Mesenchymal stem cell (in vitro differentiated cells and primary cell): ENCODE measurements around the gene ANGPTL2.

Experiments
- DNase-seq: peaks from one replicate; pipeline ENCODE4 v3.0.0-alpha.2; 2013
- H2AFZ ChIP-seq: one replicate; pipeline ENCODE4 v1.6.1; 2013; ENCODE audit warnings: low read depth, mild to moderate bottlenecking, control low read depth, inconsistent platforms, low read length, moderate library complexity
- H2AK5ac ChIP-seq: 2 replicates; pipeline ENCODE4 v1.6.1; 2013; ENCODE audit warnings: low read length, moderate library complexity, mild to moderate bottlenecking, inconsistent platforms; ENCODE audit not compliant: severe bottlenecking
- H2BK120ac ChIP-seq: one replicate; pipeline ENCODE4 v1.6.1; 2013; ENCODE audit warnings: low read depth, mild to moderate bottlenecking, inconsistent platforms, low read length, moderate library complexity
- H2BK12ac ChIP-seq, 2 experiments: one replicate each; pipeline ENCODE4 v1.6.1; 2013; ENCODE audit warnings: inconsistent platforms in 2 of 2, low read length in 2 of 2, mild to moderate bottlenecking in 2 of 2, moderate library complexity in 2 of 2, control low read depth in 1 of 2
- H2BK15ac ChIP-seq: one replicate; pipeline ENCODE4 v1.6.1; 2013; ENCODE audit warnings: mild to moderate bottlenecking, low read depth, inconsistent platforms; ENCODE audit not compliant: poor library complexity, severe bottlenecking
- H2BK5ac ChIP-seq: 2 replicates; pipeline ENCODE4 v1.6.1; 2013; ENCODE audit warnings: low read depth, mild to moderate bottlenecking, low read length, control low read depth, inconsistent platforms; ENCODE audit not compliant: poor library complexity, severe bottlenecking
- H3K14ac ChIP-seq, 2 experiments: one replicate each; pipeline ENCODE4 v1.6.1; 2013; ENCODE audit warnings: inconsistent platforms in 2 of 2, low read length in 2 of 2, control low read depth in 1 of 2, mild to moderate bottlenecking in 1 of 2, moderate library complexity in 1 of 2
- H3K18ac ChIP-seq, 2 experiments: one replicate each; pipeline ENCODE4 v1.6.1; 2013; ENCODE audit warnings: inconsistent platforms in 2 of 2, low read length in 2 of 2, control low read depth in 1 of 2, low read depth in 1 of 2, mild to moderate bottlenecking in 1 of 2
- H3K23ac ChIP-seq, 2 experiments: one replicate each; pipeline ENCODE4 v1.6.1; 2013; ENCODE audit warnings: inconsistent platforms in 2 of 2, low read length in 2 of 2, mild to moderate bottlenecking in 2 of 2, moderate library complexity in 2 of 2, control low read depth in 1 of 2
- H3K27ac ChIP-seq: 2 replicates; pipeline ENCODE4 v1.5.1; 2013; ENCODE audit warnings: mild to moderate bottlenecking, moderate library complexity, low read length, control low read depth, inconsistent platforms; ENCODE audit not compliant: poor library complexity, severe bottlenecking
- H3K27me3 ChIP-seq, 2 experiments: 2 replicates each; pipeline versions ENCODE4 v1.6.1 to v1.7.0; 2013; ENCODE audit warnings: low read length in 2 of 2, mild to moderate bottlenecking in 2 of 2, moderate library complexity in 2 of 2, control low read depth in 1 of 2, inconsistent platforms in 1 of 2; ENCODE audit not compliant: control insufficient read depth in 1 of 2, insufficient read depth in 1 of 2
- H3K36me3 ChIP-seq, 2 experiments: 2 replicates each; pipeline versions ENCODE4 v1.6.1 to v1.7.0; 2013; ENCODE audit warnings: low read length in 2 of 2, control low read depth in 1 of 2, inconsistent platforms in 1 of 2, low read depth in 1 of 2, mild to moderate bottlenecking in 1 of 2; ENCODE audit not compliant: insufficient read depth in 2 of 2, control insufficient read depth in 1 of 2
- H3K4ac ChIP-seq, 2 experiments: one replicate each; pipeline ENCODE4 v1.6.1; 2013; ENCODE audit warnings: inconsistent platforms in 2 of 2, low read length in 2 of 2, mild to moderate bottlenecking in 2 of 2, moderate library complexity in 2 of 2, control low read depth in 1 of 2, low read depth in 1 of 2
- H3K4me1 ChIP-seq: 2 replicates; pipeline ENCODE4 v1.6.1; 2013; ENCODE audit warnings: low read depth, low read length, control low read depth; ENCODE audit not compliant: control insufficient read depth, insufficient read depth
- H3K4me2 ChIP-seq: 2 replicates; pipeline ENCODE4 v1.6.1; 2013; ENCODE audit warnings: low read length, mild to moderate bottlenecking, inconsistent platforms; ENCODE audit not compliant: poor library complexity, severe bottlenecking
- H3K4me3 ChIP-seq, 2 experiments: 2 replicates each; pipeline versions ENCODE4 v1.5.1 to v1.7.0; 2013; ENCODE audit warnings: low read length in 2 of 2, mild to moderate bottlenecking in 2 of 2, control low read depth in 1 of 2, low read depth in 1 of 2; ENCODE audit not compliant: insufficient read depth in 1 of 2
- H3K79me1 ChIP-seq: replicated peaks from 2 replicates; pipeline ENCODE4 v1.6.1; 2013; ENCODE audit warnings: mild to moderate bottlenecking, control low read depth, low read length, inconsistent platforms; ENCODE audit not compliant: poor library complexity, severe bottlenecking
- H3K9ac ChIP-seq: 2 replicates; pipeline ENCODE4 v1.7.0; 2013; ENCODE audit warnings: mild to moderate bottlenecking, low read length, moderate library complexity
- H3K9me3 ChIP-seq: 2 replicates; pipeline ENCODE4 v1.7.0; 2013; ENCODE audit warnings: mild to moderate bottlenecking, low read length; ENCODE audit not compliant: control insufficient read depth
- H4K8ac ChIP-seq: one replicate; pipeline ENCODE4 v1.6.1; 2013; ENCODE audit warnings: inconsistent platforms, mild to moderate bottlenecking, low read length, moderate library complexity
- H4K91ac ChIP-seq: one replicate; pipeline ENCODE4 v1.6.1; 2013; ENCODE audit warnings: mild to moderate bottlenecking, low read length, inconsistent platforms
- WGBS: methylation state at CpG from one replicate; pipeline ENCODE4 v1.1.7; 2013; ENCODE audit warnings: mixed read lengths; 5-methylcytosine and 5-hydroxymethylcytosine counted together

ANGPTL2 gene

DNA sequence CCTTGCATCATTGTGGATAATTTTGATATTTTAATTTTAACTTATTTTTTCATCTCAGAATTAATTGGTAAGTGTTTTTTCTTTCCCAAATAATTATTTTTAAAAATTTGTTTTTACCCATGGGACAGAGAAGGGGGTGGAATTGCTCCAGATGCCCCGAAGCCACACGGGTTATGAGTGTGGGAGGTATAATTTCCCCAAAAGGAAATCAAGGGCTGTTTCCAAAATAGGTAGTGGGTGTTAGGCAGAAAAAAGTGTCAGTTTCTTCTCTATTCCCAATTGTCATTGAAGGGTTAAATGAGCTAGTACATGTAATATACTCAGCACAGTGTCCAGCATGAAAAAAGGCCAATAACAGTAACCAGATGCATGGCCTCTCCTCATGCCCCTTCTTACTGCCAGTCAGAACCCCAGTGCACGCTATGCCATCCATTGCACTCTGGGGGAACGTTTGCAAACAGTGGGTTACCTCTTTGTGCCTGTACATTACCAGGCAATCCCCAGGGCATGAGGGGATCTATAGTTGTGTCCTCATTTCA, 36.4 kb upstream of the ANGPTL2 start:
- H2BK5ac ChIP-seq: no peak overlapping the region
- H3K9ac ChIP-seq: peak overlapping the region; percentile 70
- DNase-seq: no peak
- H2AFZ ChIP-seq: no peak overlapping the region
- 75% methylated on average over 4 of the region's 4 CpGs for WGBS
- no peak overlapping the region for H3K14ac ChIP-seq
- no peaks in the 10 kb centered on the region for H3K79me1 ChIP-seq
- peaks cover 0 to 8% of the 10 kb centered on the region in 2 experiments for H3K27me3 ChIP-seq
- H3K4me1 ChIP-seq: peaks cover 16% of the 10 kb centered on the region
- H3K27ac ChIP-seq: peak overlapping the region; percentile 30
- H2BK15ac ChIP-seq: peak overlapping the region; percentile 38
- no peak overlapping the region for H3K23ac ChIP-seq
- H3K4me3 ChIP-seq: no peak overlapping the region
- H2BK120ac ChIP-seq: no peak overlapping the region
- peak overlapping the region; percentile 40 to 81 for H2BK12ac ChIP-seq
- no peak overlapping the region for H4K91ac ChIP-seq
- H3K9me3 ChIP-seq: no peaks in the 10 kb centered on the region
- peak overlapping the region; percentile 67 to 70 for H3K18ac ChIP-seq
- H3K4ac ChIP-seq: peak overlapping the region in 1 of 2 experiments; percentile 62
- H3K36me3 ChIP-seq: no peaks in the 10 kb centered on the region
- H4K8ac ChIP-seq: peak overlapping the region; percentile 83
- H2AK5ac ChIP-seq: no peak overlapping the region
- H3K4me2 ChIP-seq: no peak overlapping the region

DNA sequence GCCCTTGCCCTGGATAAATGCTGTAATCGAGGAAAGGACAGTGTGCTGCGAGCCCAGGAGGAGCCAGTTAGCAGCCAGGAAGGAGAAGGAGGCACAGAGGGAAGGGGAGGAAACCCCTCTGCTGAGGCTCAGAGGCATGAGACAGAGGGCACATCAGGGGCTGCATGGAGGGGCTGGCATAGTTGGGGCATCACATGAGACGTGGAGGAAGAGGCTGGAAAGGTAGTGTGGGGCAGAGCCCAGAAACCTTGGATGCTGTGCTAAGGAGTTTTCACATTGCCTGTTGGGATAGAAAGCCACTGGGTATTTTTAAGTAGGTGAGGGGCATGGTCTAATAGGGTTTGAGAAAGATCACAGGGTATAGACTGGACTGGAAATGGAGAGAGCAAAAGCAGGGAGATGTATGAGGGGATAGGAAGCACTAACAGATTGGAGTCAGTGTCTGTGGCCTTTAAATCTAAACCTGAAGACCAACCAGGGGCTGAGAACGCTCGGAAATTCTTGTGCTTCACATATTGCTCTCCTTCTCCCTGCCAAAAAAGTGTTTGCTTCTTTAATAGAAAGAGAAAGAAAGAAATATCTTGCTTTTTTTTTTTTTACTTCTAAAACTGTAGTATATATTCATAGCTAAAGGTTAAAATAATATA, 33.0 kb upstream of the ANGPTL2 start:
- Histone ChIP-seq H2BK12ac (no peak overlapping the region), H3K79me1 (no peaks in the 10 kb centered on the region), H3K27me3 (peaks cover 0 to 13% of the 10 kb centered on the region in 2 experiments), H2AFZ (no peak overlapping the region), H3K4me3 (peak overlapping the region in 1 of 2 experiments; percentile 54), H3K4me2 (no peak overlapping the region), H3K23ac (no peak overlapping the region), H4K8ac (no peak overlapping the region), H4K91ac (no peak overlapping the region), H3K4me1 (peaks cover 11% of the 10 kb centered on the region), H3K4ac (no peak overlapping the region), H3K36me3 (no peaks in the 10 kb centered on the region), H3K18ac (peak overlapping the region; percentile 11 to 30), H2BK15ac (peak overlapping the region; percentile 79), H2BK5ac (no peak overlapping the region), H3K27ac (no peak overlapping the region), H2AK5ac (no peak overlapping the region), H3K14ac (peak overlapping the region in 1 of 2 experiments; percentile 86), H3K9ac (peak overlapping the region; percentile 69), H2BK120ac (no peak overlapping the region), H3K9me3 (no peaks in the 10 kb centered on the region)
- 89% methylated on average over 3 of the region's 5 CpGs for WGBS
- no peak for DNase-seq

DNA sequence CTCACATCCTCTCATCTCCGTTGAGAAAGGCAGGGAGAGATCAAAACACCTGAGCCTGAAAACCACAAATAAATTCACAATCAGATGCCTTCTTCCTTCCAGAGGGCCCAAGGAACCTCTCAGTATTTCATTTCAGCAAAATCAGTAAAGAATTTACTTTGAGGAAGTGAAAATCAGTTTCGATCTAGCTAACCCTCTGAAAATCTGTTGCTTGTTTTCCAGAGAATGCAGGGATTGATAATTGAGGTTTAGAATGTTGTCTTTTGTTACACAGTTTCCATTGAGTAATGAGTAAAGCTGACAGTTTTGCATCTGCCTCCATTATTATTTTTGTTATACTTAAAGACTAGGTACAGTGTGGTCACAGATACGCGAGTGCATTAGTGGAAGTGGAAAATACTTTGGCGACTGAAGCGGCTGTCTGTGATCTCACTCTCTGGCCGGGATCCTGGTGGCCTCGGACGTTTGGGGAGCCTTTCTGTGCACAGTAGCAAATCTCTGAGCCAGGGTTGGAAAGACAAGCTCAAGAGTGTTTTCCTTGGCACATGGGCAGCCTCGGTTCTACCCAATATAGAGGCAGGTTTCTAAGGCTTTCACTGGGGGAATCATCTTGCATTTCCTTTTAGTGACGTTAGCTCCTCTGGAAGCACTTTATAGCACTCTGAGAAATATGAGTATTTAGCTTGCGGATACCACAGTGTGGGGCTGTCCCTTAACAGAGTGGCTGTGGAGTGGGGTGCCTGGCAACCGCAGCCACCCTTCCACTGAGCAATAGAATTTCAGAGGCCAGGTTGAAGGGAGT, 32.2 kb upstream of the ANGPTL2 start:
- Histone ChIP-seq H2BK5ac (no peak overlapping the region), H2AK5ac (no peak overlapping the region), H3K4me1 (peaks cover 9% of the 10 kb centered on the region), H3K9ac (peak overlapping the region; percentile 69), H3K27ac (no peak overlapping the region), H3K4me3 (peak overlapping the region in 1 of 2 experiments; percentile 54), H3K9me3 (no peaks in the 10 kb centered on the region), H3K27me3 (peaks cover 0 to 13% of the 10 kb centered on the region in 2 experiments), H4K8ac (no peak overlapping the region), H3K18ac (no peak overlapping the region), H3K36me3 (no peaks in the 10 kb centered on the region), H2BK15ac (no peak overlapping the region), H4K91ac (no peak overlapping the region), H2BK12ac (no peak overlapping the region), H3K14ac (no peak overlapping the region), H2AFZ (no peak overlapping the region), H3K23ac (no peak overlapping the region), H2BK120ac (no peak overlapping the region), H3K4ac (no peak overlapping the region), H3K4me2 (no peak overlapping the region), H3K79me1 (no peaks in the 10 kb centered on the region)
- WGBS: 91% methylated on average over 13 of the region's 13 CpGs
- no peak for DNase-seq

DNA sequence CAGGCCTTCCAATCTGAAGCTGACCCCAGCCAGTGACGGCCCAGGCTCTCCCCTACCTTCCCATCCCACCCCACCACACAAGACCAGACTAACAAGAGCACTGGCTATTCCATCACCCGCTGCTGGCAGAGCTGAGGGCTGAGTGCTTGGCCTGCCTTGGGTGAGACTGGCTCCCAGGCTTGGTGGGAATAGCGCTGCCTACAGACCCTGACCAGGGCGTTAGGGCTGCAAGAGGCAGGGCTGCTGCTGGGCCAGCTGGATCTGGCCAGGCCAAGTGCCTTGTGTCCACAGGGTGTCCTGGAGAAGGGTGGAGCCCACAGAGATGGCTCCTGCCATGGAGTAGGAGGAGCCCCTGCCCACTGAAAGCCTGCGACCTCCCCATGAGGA, 31.6 kb upstream of the ANGPTL2 start:
- H3K23ac ChIP-seq: no peak overlapping the region
- H2AK5ac ChIP-seq: no peak overlapping the region
- peak overlapping the region; percentile 69 for H3K9ac ChIP-seq
- no peak overlapping the region for H3K18ac ChIP-seq
- H3K14ac ChIP-seq: no peak overlapping the region
- DNase-seq: no peak
- H3K27me3 ChIP-seq: peaks cover 0 to 15% of the 10 kb centered on the region in 2 experiments
- no peaks in the 10 kb centered on the region for H3K79me1 ChIP-seq
- H2BK5ac ChIP-seq: no peak overlapping the region
- no peak overlapping the region for H2BK12ac ChIP-seq
- no peak overlapping the region for H2AFZ ChIP-seq
- H3K27ac ChIP-seq: no peak overlapping the region
- no peaks in the 10 kb centered on the region for H3K9me3 ChIP-seq
- peak overlapping the region in 1 of 2 experiments; percentile 54 for H3K4me3 ChIP-seq
- H4K91ac ChIP-seq: no peak overlapping the region
- H3K36me3 ChIP-seq: no peaks in the 10 kb centered on the region
- H2BK120ac ChIP-seq: peak overlapping the region; percentile 15
- H3K4me2 ChIP-seq: no peak overlapping the region
- H4K8ac ChIP-seq: no peak overlapping the region
- H3K4ac ChIP-seq: no peak overlapping the region
- 80% methylated on average over 5 of the region's 5 CpGs for WGBS
- peaks cover 4% of the 10 kb centered on the region for H3K4me1 ChIP-seq
- H2BK15ac ChIP-seq: no peak overlapping the region
